Activated CD8-positive, alpha-beta memory T cell treated with anti-CD3 and anti-CD28 coated beads, Interleukin-2, amount 50 U/mL, for 48 hours (primary cell): Measurements from ENCODE around the gene PLLP.

Source experiments
- DNase-seq: peaks from one replicate; pipeline ENCODE4 v3.0.0-alpha.2; 2020

The PLLP gene

GRCh38 chr16:57284209-57284951, at the start of gene PLLP:
Gene PLLP, minus strand, starts transcription at chr16:57284672. Its CDS starts 132 bp downstream, at chr16:57284540.
- DNase-seq, result peak; percentile 66

DNA sequence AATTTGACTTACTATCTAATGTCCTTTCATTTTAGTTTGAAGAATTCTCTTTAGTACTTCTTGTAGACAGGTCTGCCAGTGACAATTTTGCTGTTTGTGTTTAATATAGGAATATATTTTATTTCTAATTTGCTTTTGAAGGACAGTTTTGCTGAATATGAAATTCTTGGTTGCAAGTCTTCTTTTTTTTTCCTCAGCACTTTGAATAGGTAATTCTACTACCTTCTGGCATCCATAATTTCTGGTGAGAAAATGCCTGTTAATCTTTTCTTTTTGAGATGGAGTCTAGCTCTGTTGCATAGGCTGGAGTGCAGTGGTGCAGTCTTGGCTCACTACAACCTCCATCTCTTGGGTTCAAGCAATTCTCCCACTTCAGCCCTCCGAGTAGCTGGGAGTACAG, 48.9 kb upstream of the PLLP start:
- DNase-seq, result no peak

DNA sequence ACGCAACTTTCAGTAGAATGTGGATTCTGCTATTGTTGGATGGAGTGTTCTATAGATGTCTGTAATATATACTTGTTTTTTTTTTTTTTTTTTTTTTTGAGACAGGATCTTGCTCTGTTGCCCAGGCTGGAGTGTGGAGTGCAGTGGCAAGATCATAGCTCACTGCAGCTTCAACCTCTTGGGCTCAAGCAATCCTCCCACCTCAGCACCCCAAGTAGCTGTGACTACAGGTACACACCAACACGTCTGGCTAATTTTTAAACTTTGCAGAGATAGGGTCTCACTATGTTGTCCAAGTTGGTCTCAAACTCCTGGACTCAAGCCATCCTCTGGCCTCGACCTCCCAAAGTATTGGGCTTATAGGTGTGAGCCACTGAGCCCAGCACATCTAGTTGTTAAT, 46.9 kb upstream of the PLLP start:
- no peak for DNase-seq

- DNase-seq, result no peak
These were observed 45.4 kb upstream of the PLLP start for GRCh38 chr16:57329718-57330327.

GRCh38 chr16:57325458-57325857, 41.0 kb upstream of the PLLP start:
- no peak for DNase-seq

DNA sequence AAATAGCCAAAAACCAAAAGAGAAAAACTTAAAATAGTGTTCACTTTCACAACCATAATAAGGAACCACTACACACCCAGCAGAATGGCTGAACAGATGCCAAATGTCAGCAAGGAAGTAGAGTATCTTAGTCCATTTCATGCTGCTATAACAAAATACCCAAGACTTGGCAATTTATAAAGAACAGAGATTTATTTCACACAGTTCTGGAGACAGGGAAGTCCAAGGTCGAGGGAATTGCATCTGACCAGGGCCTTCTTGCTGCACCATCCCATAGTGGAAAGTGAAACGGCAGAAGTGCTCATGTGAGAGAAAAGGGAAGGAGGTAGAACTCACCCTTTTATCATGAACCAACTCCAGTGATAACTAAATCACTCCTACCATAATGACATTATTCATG, 40.3 kb upstream of the PLLP start:
- peak; percentile 13 for DNase-seq

- DNase-seq, result no peak
These were observed 35.2 kb upstream of the PLLP start for GRCh38 chr16:57319646-57320045.

DNA sequence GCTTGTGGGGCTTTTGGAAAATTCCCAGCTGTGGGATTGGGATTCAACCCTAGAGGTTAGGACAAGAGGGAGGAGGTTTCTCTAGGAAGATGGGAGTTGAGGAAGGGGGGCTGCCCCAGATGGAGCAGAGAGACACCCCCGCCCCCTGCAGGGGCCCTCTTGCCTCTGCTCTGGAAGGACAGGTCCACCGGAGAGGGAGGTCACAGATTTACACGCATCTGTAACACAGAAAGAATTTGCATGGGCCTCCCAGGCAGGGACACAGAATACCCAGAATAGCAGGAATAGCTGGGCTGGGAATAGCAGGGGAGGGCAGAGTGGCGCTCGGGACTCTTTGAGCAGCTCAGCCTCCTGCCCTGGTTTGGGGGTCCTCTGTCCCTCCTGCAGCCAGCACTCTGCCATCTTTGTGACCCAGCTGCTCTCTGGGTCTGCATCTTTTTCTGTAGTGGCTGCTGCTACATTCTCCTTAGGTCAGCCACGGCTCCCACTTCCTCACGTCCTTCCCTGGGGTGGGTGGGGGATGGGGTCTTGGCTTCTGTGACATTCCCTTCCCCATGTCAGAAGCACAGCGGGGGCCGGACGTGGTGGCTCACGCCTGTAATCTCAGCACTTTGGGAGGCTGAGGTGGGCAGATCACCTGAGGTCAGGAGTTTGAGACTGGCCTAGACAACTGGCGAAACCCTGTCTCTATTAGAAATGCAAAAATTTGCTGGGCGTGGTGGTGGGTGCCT, 33.9 kb upstream of the PLLP start:
- peak; percentile 18 for DNase-seq

DNA sequence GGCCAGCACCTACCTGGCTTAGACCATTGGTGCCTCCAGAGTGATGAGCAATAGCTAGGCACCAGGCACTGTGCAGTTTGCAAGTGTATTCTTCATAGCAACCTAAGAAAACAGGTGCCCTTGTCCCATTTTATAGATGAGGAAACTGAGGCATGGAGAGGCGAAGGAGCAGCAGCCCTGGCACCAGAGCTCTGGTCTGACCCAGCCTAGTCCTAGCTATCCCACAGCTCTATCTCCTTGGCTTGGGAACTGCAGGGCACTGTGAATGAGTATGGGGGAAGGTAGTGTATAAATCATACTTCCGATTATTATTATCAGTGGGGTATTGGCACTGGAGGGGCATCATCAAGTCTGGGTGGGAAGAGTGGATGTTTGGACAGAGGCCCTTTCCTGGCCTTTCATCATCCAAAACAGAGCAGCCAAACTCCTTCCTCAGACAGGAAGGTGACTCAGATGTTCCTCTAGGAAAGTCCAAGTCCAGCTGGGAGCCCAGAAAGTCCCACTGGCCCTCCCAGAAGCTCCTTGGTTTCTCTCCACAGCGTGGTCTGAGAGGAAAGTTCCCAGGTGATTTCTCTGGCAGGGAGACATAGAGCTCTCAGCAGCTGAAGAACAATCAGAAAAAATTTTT, 32.0 kb upstream of the PLLP start:
- DNase-seq, result peak; percentile 29

GRCh38 chr16:57315416-57315815, 30.9 kb upstream of the PLLP start:
- peak; percentile 40 for DNase-seq

DNA sequence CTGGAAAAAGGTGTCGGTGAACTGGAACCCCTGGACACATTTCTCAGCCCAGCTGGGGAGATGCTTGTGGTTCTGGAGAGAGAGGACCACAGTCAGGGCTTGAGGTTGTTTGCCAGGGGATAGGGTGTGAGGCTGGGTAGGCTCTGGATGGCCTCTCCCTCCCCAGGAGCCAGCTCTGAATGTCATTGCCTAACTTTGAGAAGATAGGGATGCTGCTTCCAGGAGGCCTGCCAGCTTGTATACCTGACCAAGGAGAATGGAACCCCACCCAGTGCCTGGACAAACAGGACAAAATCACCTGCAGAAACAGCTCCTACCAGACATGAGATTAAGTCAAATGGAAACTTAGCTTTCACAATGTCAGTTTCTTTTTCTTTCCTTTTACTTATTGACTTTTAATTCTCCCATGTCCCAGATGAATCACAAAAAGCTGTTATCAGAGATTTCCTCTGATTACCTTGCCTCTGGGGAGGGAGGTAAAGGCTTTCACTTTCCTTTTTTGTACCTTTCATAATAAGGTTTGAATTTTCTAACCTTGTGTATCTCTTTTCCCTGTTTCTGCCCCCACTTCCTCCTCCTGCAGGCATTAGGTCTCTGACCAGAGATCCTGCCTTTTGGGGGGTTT, 29.8 kb upstream of the PLLP start:
- DNase-seq, result peak; percentile 52

- no peak for DNase-seq
These were observed 29.0 kb upstream of the PLLP start for GRCh38 chr16:57313509-57313908.

DNA sequence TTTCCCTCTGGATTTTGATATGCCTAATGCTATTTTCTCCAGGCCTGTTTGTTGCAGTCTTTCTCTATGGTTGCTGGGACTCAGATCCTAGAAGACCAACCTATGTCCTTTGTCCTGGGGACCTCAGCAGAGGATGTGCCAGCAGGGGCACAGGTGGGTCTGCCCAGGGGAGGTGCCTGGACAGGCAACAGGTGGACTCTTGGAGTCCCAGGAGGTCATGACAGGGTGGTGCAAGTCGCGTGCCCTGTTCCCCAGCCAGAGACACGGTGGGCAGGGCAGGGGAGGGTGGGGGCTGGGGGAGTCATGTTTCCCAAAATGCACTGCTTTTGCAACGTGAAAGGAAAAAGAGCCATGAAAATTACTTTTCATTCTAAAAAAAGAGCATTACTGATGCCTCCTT, 26.3 kb upstream of the PLLP start:
- no peak for DNase-seq

- DNase-seq, result no peak
These were observed 23.6 kb upstream of the PLLP start for GRCh38 chr16:57308041-57308440.

DNA sequence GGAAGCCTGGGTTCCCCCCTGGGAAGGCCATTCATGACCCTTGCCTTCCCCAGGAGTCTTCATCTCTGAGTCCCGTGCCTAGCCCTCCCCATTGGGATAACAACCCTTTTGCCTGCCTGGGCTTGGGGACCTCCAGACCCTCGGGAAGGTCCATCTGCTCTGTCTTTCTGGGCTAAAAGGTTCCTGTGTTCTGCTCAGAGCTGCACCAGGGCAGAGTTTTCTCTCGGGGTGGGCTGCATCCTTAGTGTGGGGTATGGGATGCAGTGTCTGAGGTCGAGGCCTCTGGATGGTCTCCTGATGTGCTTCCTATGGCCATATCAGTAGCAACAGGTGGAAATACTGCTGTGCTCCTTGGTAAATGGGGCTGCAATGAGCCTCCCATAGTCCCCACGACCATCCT, 22.9 kb upstream of the PLLP start:
- no peak for DNase-seq

DNA sequence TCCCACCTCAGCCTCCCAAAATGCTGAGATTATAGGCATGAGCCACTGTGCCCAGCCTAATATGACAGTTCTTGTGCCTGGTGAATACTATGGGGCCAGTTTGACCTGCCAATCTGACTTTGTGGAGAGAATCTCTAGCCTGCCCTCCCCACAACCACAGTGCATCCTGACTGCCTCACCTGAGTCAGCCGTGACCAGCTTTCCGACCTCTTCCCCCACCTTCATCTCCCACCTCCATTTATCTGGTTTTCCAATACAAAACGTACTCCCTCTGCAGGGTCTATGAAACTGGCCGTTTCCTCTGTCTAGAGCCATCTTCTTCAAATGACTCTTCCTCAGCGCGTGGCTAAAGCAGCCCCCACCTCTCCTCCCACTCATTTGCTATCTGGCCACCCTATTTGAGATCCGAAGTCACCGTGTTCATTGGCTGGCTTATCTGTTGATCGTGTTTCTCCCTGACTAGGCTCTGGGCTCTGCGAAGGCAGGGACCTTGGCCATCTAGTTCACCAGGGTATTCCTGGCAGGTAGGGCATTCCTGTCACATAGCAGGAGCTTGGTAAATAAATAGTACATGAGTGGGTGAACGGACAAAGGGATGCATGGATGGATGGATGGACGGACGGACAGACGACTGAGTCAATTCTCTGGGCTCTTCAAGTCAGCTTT, 22.3 kb upstream of the PLLP start:
- DNase-seq, result no peak

DNA sequence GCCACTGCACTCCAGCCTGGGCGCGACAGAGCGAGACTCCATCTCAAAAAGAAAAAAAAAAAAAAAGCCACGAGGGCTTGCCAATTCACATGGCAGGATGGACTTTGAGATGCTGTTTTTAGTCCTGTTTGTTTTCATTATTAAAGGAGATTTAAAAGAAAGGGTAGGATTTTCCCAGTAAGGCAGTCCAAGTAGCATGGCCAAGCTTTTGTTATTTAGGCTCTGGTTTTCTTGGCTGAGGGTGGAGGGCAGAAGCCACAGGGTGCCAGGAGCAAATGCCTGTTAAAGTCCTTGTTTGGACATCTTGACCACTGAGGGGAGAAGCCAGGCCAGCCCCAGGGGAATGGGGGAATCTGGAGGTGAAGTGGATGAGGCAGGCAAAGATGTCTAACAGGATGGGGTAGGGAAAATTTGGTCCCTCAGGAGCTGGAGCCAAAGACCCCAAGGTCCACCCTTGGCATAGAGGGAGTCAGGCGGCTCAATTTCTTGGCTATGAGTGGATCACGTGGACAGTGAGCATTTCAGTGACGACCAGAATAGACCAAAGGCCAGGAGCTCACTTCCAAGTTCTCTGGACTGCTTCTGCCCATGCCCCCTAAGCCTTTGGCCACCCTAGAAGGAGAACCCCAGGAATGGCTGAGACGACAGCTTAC, 20.8 kb upstream of the PLLP start:
- no peak for DNase-seq

GRCh38 chr16:57304169-57305061, 19.9 kb upstream of the PLLP start:
- DNase-seq, result no peak

GRCh38 chr16:57303910-57304168, 19.4 kb upstream of the PLLP start:
- DNase-seq, result no peak

DNA sequence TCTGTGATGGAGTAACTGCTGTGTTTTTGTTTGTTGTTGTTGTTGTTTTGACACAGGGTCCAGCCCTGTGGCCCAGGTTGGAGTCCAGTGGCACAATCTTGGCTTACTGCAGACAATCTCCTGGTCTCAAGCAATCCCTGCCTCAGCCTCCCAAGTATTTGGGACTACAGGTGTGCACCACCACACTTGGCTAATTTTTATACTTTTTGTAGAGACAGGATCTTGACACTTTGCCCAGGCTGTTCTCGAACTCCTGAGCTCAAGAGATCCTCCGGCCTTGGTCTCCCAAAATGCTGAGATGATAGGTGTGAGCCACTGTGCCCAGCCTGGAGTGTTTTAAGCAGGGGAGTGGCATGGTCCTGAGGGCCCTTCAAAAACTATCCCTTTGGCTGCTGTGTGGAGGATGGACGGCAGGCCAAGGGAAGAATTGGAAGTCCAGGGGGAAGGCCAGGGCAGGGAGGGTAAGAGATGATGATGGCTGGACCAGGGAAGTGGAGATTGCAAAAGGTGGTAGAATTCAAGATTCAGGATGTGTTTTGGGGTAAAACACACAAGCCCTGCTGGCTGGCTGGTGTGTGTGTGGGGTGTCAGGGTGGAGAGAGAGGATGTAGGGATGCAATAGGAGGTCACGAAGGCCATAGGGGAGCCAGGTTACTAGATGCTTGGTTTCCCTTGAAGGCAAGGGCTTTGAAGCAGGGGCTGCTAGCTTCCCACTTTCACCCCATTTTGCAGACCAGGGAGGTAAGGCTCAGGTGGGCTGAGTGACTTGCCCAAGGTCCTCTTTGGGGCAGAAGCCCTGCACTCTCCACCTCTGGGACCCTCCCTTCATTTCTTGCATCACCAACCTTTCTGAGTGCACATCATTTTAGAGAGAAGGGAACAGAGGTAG, 18.8 kb upstream of the PLLP start:
- DNase-seq, result no peak
